GM15510 (cell line): ENCODE results near the gene HOXD1.

Source experiments
- POLR2A ChIP-seq: IDR thresholded peaks from 3 replicates; pipeline ENCODE4 v1.6.1; 2011; ENCODE audit warnings: borderline replicate concordance; ENCODE audit not compliant: insufficient read length; ENCODE audit errors: extremely low read depth

Gene HOXD1

GRCh38 chr2:176149939-176150583 lies 38.4 kb upstream of the HOXD1 start:
- no peak for TF ChIP-seq POLR2A

GRCh38 chr2:176150584-176151441 lies 37.7 kb upstream of the HOXD1 start:
- no peak for TF ChIP-seq POLR2A

GRCh38 chr2:176151442-176152287 lies 36.8 kb upstream of the HOXD1 start, which contains the start of gene HOXD4:
HOXD4 (plus strand) TSS chr2:176151550; CDS start chr2:176151634, 84 bp downstream.
- TF ChIP-seq POLR2A, result no peak

- TF ChIP-seq POLR2A, result no peak
Observed at GRCh38 chr2:176152350-176153181, 35.9 kb upstream of the HOXD1 start.

- TF ChIP-seq POLR2A, result no peak
Observed at GRCh38 chr2:176154576-176155252, 33.8 kb upstream of the HOXD1 start.

GRCh38 chr2:176155356-176156044 lies 33.0 kb upstream of the HOXD1 start:
- no peak for TF ChIP-seq POLR2A

GRCh38 chr2:176156301-176156806 lies 32.1 kb upstream of the HOXD1 start:
- TF ChIP-seq POLR2A, result no peak

GRCh38 chr2:176156807-176157498 lies 31.5 kb upstream of the HOXD1 start, which contains the start of gene HOXD3:
HOXD3 (plus strand) TSS chr2:176157307; CDS start chr2:176169115, 11,808 bp downstream.
- no peak for TF ChIP-seq POLR2A

- no peak for TF ChIP-seq POLR2A
Observed at GRCh38 chr2:176157499-176158185, 30.8 kb upstream of the HOXD1 start.

GRCh38 chr2:176158186-176158591 lies 30.3 kb upstream of the HOXD1 start:
- TF ChIP-seq POLR2A, result no peak

- no peak for TF ChIP-seq POLR2A
Observed at GRCh38 chr2:176158855-176159662, 29.4 kb upstream of the HOXD1 start.

GRCh38 chr2:176159663-176160250 lies 28.7 kb upstream of the HOXD1 start:
- TF ChIP-seq POLR2A, result no peak
